SK-N-MC (cell line): ENCODE results near the gene DEGS2.

Experiments
- DNase-seq: peaks from one replicate; pipeline ENCODE4 v3.0.0-alpha.2; 2011; ENCODE audit warnings: low read depth, low spot score
- H3K27ac ChIP-seq: fragments of 200-600 bp; sonication (generic); 2 replicates; pipeline ENCODE4 v1.5.1; 2016; ENCODE audit warnings: mixed run types
- H3K36me3 ChIP-seq: fragments of 200-600 bp; sonication (generic); 2 replicates; pipeline ENCODE4 v1.6.1; 2017; ENCODE audit warnings: antibody characterized with exemption, low read length, mixed read lengths; ENCODE audit not compliant: insufficient read depth
- H3K4me3 ChIP-seq: fragments of 200-600 bp; sonication (generic); 2 replicates; pipeline ENCODE4 v1.5.1; 2016
- H3K9ac ChIP-seq: fragments of 200-600 bp; sonication (generic); 2 replicates; pipeline ENCODE4 v1.8.0; 2017; ENCODE audit warnings: mixed run types, mixed read lengths; ENCODE audit not compliant: insufficient read length
- H3K9me3 ChIP-seq: fragments of 200-600 bp; sonication (generic); 2 replicates; pipeline ENCODE4 v1.6.1; 2017; ENCODE audit warnings: low read depth, mild to moderate bottlenecking, antibody characterized with exemption, low read length, moderate library complexity, mixed read lengths
- EZH2 ChIP-seq: fragments of 200-600 bp; sonication (generic); IDR thresholded peaks from one replicate; pipeline ENCODE4 v1.6.1; 2017; ENCODE audit warnings: antibody characterized with exemption
- FOXP2 ChIP-seq: optimal IDR thresholded peaks from 2 replicates; pipeline ENCODE3; 2011; ENCODE audit warnings: mild to moderate bottlenecking, moderate library complexity; ENCODE audit not compliant: insufficient read depth; ENCODE audit errors: extremely low read length, control extremely low read depth
- POLR2AphosphoS5 ChIP-seq: IDR thresholded peaks from 2 replicates; pipeline ENCODE4 v1.6.1; 2012; ENCODE audit warnings: mild to moderate bottlenecking, low read depth, low read length, borderline replicate concordance

DEGS2 gene

GRCh38 chr14:100147181-100147631 is 12.2 kb downstream of the DEGS2 start:
- Histone ChIP-seq H3K9me3 (no peaks in the 10 kb centered on the region), H3K36me3 (no peaks in the 10 kb centered on the region), H3K9ac (no peak overlapping the region), H3K4me3 (no peak overlapping the region), H3K27ac (no peak overlapping the region)
- DNase-seq = no peak
- TF ChIP-seq EZH2 (no peak), POLR2AphosphoS5 (no peak), FOXP2 (no peak)

- no peak overlapping the region for H3K4me3 ChIP-seq
- H3K9ac ChIP-seq = no peak overlapping the region
- no peaks in the 10 kb centered on the region for H3K36me3 ChIP-seq
- no peaks in the 10 kb centered on the region for H3K9me3 ChIP-seq
- no peak overlapping the region for H3K27ac ChIP-seq
- TF ChIP-seq POLR2AphosphoS5 = peak; percentile 14; the same call in 1 of the 2 replicates
- TF ChIP-seq FOXP2 = no peak
- DNase-seq = no peak
These were observed 12.8 kb downstream of the DEGS2 start for GRCh38 chr14:100146531-100147091.

DNA sequence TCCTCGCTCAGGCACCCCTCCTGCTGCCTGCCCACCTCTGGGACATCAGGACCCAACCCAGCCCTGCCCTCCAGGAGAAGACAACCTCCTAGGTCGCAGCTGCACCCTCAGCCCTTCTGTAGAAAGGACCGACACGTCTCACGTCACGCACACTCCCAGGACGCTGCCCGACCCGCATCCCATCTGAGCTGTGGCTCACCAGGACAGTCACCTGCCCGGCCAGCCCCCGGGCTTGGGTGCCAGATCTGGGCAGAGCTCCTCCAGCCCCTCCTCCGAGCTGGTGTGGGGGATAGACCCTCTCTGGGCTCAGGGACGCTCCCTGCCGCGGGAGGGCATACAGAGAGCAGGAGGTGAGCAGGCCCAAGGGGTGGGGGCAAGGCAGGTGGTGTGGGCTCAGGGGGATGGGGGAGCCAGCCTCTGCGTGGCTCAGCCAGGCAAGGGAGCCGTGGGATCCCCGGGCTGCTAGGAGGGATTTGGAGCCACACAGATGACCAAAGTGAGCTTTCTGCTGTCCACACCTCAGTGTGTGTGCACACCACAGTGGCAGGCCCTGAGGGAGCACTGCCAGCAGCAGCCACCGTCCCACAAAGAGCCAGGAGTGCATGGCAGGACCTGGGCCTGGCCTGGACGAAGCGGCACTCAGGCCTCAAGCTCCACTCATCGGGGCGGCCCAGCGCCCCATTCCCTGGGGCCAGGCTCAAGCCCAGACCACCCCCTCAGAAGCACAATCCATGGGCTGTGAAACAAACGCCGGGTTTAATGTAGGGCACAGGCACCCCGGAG is 13.6 kb downstream of the DEGS2 start:
- DNase-seq = no peak
- Histone ChIP-seq H3K36me3 (no peaks in the 10 kb centered on the region), H3K9me3 (no peaks in the 10 kb centered on the region), H3K27ac (no peak overlapping the region), H3K4me3 (no peak overlapping the region), H3K9ac (no peak overlapping the region)
- TF ChIP-seq POLR2AphosphoS5 = no peak
- TF ChIP-seq FOXP2 = no peak
- no peak for TF ChIP-seq EZH2

DNA sequence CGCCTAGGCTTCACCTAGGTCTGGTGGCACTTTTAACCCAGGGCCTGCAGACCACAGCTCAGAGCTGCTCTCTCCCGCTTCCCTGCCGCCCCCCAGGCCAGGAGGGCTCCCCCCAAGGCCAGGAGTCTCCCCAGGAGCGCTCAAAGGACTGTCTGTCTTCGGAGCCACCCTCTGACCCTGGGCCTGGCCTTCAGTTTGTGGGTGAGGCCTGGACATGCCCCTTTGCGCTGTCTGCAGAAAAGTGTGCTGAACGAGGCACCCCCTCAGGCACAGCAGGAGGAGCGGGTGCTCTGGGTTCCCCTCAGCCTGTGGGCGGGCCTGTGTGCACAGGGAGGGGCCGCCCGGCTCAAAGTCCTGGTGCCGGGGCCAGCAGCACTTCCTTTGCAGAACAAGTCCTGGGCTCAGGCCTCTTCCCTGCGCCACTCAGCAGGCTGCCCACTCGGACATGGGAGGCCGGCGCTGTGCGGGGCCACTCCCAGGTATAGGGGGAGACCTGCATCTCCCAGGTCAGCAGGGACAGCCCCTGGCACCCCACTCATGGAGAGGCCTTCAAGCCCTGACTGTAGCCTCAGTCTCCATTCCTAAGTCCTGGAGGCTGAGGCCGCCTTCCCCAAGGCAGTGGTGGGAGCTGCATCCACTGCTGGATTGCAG is 14.3 kb downstream of the DEGS2 start:
- Histone ChIP-seq H3K27ac (no peak overlapping the region), H3K9ac (no peak overlapping the region), H3K4me3 (no peak overlapping the region)

DNA sequence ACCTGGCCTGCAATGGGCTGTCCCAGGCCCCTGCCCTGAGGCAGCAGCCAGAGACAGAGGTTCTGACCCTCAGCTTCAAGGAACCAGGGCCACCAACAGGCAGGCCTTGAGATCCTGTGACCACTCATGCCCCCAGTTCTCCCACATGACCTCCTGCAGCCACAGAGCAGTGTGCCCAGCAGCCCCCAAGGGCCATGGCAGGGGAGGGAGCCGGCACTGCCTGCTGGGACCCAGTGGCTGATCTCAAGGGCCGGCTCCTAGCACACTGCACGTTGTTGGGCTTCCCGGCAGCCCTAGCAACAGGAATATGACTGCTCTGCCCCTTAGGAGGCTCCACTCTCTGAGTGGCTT is 14.8 kb downstream of the DEGS2 start:
- DNase-seq = no peak
- Histone ChIP-seq H3K27ac (no peak overlapping the region), H3K9ac (no peak overlapping the region)

More for the DNA sequence above, 14.3 kb downstream of the DEGS2 start:
- H3K36me3 ChIP-seq = no peaks in the 10 kb centered on the region
- TF ChIP-seq POLR2AphosphoS5 = no peak
- no peak for TF ChIP-seq EZH2
- no peak for TF ChIP-seq FOXP2
- no peaks in the 10 kb centered on the region for H3K9me3 ChIP-seq
- no peak for DNase-seq

DNA sequence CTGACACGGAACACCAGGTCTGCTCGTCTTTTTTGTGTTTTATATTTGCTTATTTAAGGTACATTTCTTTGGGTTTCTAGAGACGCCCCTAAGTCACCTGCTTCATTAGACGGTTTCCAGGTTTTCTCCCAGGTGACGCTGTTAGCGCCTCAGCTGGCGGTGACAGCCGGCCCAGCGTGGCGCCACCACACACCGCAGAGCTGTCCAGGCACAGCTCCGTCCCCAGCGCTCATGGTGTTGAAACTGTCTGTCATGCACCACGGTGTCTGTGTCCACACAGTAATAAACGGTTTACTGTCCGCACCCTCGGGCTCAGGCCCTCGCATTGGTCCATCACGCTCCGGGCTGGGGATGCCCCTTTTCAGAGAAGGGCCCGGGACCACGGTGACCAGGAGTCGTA is 15.5 kb downstream of the DEGS2 start:
- no peak for TF ChIP-seq POLR2AphosphoS5
- no peak for TF ChIP-seq EZH2
- TF ChIP-seq FOXP2 = no peak
- H3K4me3 ChIP-seq = no peak overlapping the region
- no peak overlapping the region for H3K27ac ChIP-seq
- no peaks in the 10 kb centered on the region for H3K36me3 ChIP-seq
- H3K9me3 ChIP-seq = no peaks in the 10 kb centered on the region
- H3K9ac ChIP-seq = no peak overlapping the region
- DNase-seq = no peak

More for the DNA sequence above, 14.8 kb downstream of the DEGS2 start:
- no peak overlapping the region for H3K4me3 ChIP-seq
- H3K36me3 ChIP-seq = no peaks in the 10 kb centered on the region
- TF ChIP-seq FOXP2 (no peak), POLR2AphosphoS5 (no peak), EZH2 (no peak)
- H3K9me3 ChIP-seq = no peaks in the 10 kb centered on the region

DNA sequence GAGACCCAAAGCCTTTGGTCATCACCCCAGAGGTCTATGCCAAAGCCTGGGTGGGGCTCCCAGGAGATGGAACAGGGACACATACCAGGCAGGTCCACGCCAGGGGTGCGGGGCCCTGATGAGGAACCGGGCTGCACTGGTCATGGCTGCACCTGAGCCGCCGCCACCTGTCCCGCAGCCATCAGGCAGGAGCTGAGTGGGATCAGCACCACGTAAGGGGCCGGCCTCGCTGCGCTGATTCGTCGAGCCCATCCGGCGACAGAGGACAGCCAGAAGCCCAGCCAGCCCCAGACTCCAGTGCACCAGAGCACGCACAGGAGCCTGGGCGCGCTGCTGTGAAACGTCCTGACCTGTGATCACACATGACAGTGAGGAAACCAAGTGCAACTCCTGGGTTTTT is 15.9 kb downstream of the DEGS2 start:
- no peaks in the 10 kb centered on the region for H3K36me3 ChIP-seq
- H3K9me3 ChIP-seq = no peaks in the 10 kb centered on the region
- no peak for DNase-seq
- no peak overlapping the region for H3K9ac ChIP-seq
- TF ChIP-seq POLR2AphosphoS5 = no peak
- no peak for TF ChIP-seq FOXP2
- no peak for TF ChIP-seq EZH2
- no peak overlapping the region for H3K27ac ChIP-seq
- no peak overlapping the region for H3K4me3 ChIP-seq
